ENCODE results near the gene CMKLR1.

The CMKLR1 gene

GRCh38 chr12:108316176-108317086 is 22.7 kb downstream of the CMKLR1 start:
- DNase-seq (ENCODE audit: low read depth in 2 of 2), result no peak

- DNase-seq (ENCODE audit: low read depth in 2 of 2), result no peak
Measured at GRCh38 chr12:108315486-108316105, 23.5 kb downstream of the CMKLR1 start.

GRCh38 chr12:108313606-108314351 is 25.3 kb downstream of the CMKLR1 start:
- DNase-seq (ENCODE audit: low read depth in 2 of 2), result no peak

GRCh38 chr12:108313241-108313605 is 25.9 kb downstream of the CMKLR1 start:
- no peak for DNase-seq (ENCODE audit: low read depth in 2 of 2)

- no peak for DNase-seq (ENCODE audit: low read depth in 2 of 2)
Measured at GRCh38 chr12:108312693-108313189, 26.4 kb downstream of the CMKLR1 start.

GRCh38 chr12:108312073-108312659 is 26.9 kb downstream of the CMKLR1 start:
- DNase-seq (ENCODE audit: low read depth in 2 of 2), result no peak

GRCh38 chr12:108311605-108312004 is 27.5 kb downstream of the CMKLR1 start:
- no peak for DNase-seq (ENCODE audit: low read depth in 2 of 2)

GRCh38 chr12:108310489-108310888 is 28.6 kb downstream of the CMKLR1 start:
- no peak for DNase-seq (ENCODE audit: low read depth in 2 of 2)

- DNase-seq (ENCODE audit: low read depth in 2 of 2), result no peak
Measured at GRCh38 chr12:108309674-108310312, 29.3 kb downstream of the CMKLR1 start.

- DNase-seq (ENCODE audit: low read depth in 2 of 2), result no peak
Measured at GRCh38 chr12:108308395-108309085, 30.6 kb downstream of the CMKLR1 start.

GRCh38 chr12:108307006-108307405 is 32.1 kb downstream of the CMKLR1 start:
- no peak for DNase-seq (ENCODE audit: low read depth in 2 of 2)

GRCh38 chr12:108306506-108306905 is 32.6 kb downstream of the CMKLR1 start:
- no peak for DNase-seq (ENCODE audit: low read depth in 2 of 2)

- DNase-seq (ENCODE audit: low read depth in 2 of 2), result no peak
Measured at GRCh38 chr12:108305991-108306501, 33.1 kb downstream of the CMKLR1 start.

- DNase-seq (ENCODE audit: low read depth in 2 of 2), result no peak
Measured at GRCh38 chr12:108305520-108305919, 33.6 kb downstream of the CMKLR1 start.

- no peak for DNase-seq (ENCODE audit: low read depth in 2 of 2)
Measured at GRCh38 chr12:108304633-108305032, 34.5 kb downstream of the CMKLR1 start.

- DNase-seq (ENCODE audit: low read depth in 2 of 2), result no peak
Measured at GRCh38 chr12:108303703-108304102, 35.4 kb downstream of the CMKLR1 start.

GRCh38 chr12:108302403-108303311 is 36.5 kb downstream of the CMKLR1 start:
- DNase-seq (ENCODE audit: low read depth in 2 of 2), result no peak

- no peak for DNase-seq (ENCODE audit: low read depth in 2 of 2)
Measured at GRCh38 chr12:108302016-108302402, 37.1 kb downstream of the CMKLR1 start.

- DNase-seq (ENCODE audit: low read depth in 2 of 2), result no peak
Measured at GRCh38 chr12:108301346-108301745, 37.8 kb downstream of the CMKLR1 start.
